Left cardiac atrium (tissue), 4 donors: ENCODE results near the gene KIAA1671. TPM values are rescaled to one million over a fixed set of nuclear protein-coding genes. Genes with fewer than 3 reads are reported as not detected.

Experiments
- ATAC-seq, 2 donors: fragments of 200-7000 bp; cut with Tn5 transposase; one replicate each; pipeline ENCODE4 v1.9.1; 2020; ENCODE audit warnings: mild to moderate bottlenecking in 2 of 2, moderate library complexity in 2 of 2
- DNase-seq: peaks from one replicate; pipeline ENCODE4 v3.0.0-alpha.2; 2020
- intact Hi-C, 2 donors: fragments of 100-400 bp; cut with DNase I; formaldehyde crosslinking; loops; one replicate each; pipeline versions ENCODE4 v1.14.1 to v1.15.1; 2022 to 2023
- total RNA-seq, 2 donors: library from RNA; stranded (reverse); fragmentation: NEBNext Ultra II Directional; extraction: Animal tissue kit (Norgen Biotek cat#: 25700); gene quantifications; one replicate each; pipeline ENCODE4 v1.2.1, GENCODE V29; 2021
- donor health status: DM: no; HTN: yes; CAD: no.
- donor health status: DM: no; HTN: yes; CAD: no; lungs with severe emphysema.
- donor health status: DM: yes; HTN: yes; CAD: no.
- donor health status: Dilated cardiomyopathy.

Gene KIAA1671
- total RNA-seq, 2 donors from 2014 or later, result 18.2 to 20.7 TPM

GRCh38 chr22:24997023-24997422, 44.5 kb downstream of the KIAA1671 start:
- ATAC-seq (no peak), DNase-seq (no peak)
- intact Hi-C loops, result no loop called here

- intact Hi-C loops, result no loop called here
- DNase-seq (no peak), ATAC-seq (no peak)
Observed at GRCh38 chr22:25000686-25001085, 48.2 kb downstream of the KIAA1671 start.

- ATAC-seq, result no peak
- intact Hi-C loops, result no loop called here
- no peak for DNase-seq
Observed at GRCh38 chr22:25002241-25002985, 49.9 kb downstream of the KIAA1671 start.

DNA sequence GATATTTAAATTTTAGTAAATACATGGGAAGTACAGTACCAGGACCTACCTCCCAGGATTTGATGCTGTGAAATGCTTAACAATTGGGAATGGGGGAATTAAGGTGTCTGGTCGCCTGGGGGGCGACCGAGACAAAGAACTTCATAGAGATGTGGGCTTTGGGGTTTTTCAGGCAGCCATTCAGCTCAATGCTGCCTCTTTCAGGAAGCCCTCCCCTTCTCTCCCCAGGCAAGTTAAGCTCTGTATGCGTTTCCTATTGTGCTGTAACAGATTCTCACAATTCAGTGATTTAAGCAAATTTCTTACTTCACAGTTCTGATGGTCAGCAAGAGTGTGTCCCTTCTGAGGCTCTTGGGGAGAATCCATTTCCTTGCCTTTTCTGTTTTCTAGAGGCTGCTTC, 53.8 kb downstream of the KIAA1671 start:
- no peak for ATAC-seq
- DNase-seq, result no peak
- intact Hi-C loops, result no loop called here

GRCh38 chr22:25007444-25008106, 55.1 kb downstream of the KIAA1671 start:
- intact Hi-C loops, result no loop called here
- no peak for ATAC-seq
- DNase-seq, result no peak

GRCh38 chr22:25008666-25009065, 56.1 kb downstream of the KIAA1671 start:
- ATAC-seq (peak; percentile 91 to 92), DNase-seq (peak; percentile 34)
- intact Hi-C loops, result no loop called here

- DNase-seq (no peak), ATAC-seq (no peak)
- intact Hi-C loops, result no loop called here
Observed at GRCh38 chr22:25012741-25013143, 60.2 kb downstream of the KIAA1671 start.

GRCh38 chr22:25013607-25014006, 61.1 kb downstream of the KIAA1671 start:
- ATAC-seq, result peak; percentile 34 to 62
- DNase-seq, result peak; percentile 64
- intact Hi-C loops, result no loop called here

DNA sequence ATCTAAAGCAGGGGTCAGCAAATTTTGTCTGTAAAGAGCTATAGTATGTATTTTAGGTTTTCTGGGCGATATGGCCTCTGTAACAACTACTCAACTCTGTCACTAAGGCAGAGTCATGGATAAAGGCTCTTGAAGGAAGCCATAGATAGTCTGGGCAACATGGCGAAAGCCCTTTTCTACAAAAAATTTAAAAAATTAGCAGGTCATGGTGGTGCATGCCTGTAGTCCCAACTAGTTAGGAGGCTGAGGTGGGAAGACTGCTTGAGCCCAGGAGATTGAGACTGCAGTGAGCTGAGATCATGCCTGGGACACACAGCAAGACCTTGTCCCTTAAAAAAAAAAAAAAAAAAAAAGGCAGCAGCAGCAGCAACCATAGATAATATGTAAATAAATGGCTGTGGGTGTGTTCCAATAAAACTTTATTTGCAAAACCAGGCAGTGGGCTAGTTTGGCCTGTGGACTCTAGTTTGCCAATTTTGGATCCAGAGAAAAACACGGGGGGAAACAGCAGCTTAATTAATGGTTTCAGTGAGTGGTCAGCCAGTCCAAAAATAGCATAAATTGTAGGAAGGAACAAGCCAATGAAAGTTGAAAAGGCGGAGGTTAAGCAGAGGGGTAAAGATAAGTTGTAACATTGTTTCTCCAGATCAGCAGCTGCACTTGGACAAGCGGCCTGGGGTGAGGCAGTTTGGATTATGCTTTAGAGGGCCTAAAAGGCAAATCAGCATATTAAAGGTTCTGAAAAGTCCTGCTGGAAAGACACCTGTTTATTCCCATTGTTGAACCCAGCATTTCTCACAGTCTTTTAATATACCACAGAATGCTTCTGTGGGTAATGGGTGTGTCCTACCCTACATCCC, 62.6 kb downstream of the KIAA1671 start:
- intact Hi-C loops, result no loop called here
- ATAC-seq, result no peak
- no peak for DNase-seq

DNA sequence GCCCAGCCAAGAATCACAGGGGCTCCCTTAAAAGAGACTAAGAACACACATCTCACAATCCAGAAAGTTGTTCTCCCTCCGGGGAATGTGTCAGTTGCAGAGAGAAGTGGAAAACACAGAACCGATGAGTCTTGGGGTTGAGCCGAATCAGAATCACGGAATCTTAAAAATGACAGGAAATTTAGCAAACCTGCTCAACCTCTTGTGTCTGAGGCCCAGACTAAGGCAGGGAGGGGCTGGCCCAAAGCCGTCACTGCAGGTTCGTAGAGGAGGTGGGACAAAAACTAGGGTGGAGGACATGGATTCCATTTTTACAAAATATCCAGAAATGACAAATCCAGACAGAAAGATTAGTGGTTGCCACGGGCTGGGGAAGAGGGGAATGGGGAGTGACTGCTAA, 63.8 kb downstream of the KIAA1671 start:
- intact Hi-C loops, result no loop called here
- no peak for ATAC-seq

DNA sequence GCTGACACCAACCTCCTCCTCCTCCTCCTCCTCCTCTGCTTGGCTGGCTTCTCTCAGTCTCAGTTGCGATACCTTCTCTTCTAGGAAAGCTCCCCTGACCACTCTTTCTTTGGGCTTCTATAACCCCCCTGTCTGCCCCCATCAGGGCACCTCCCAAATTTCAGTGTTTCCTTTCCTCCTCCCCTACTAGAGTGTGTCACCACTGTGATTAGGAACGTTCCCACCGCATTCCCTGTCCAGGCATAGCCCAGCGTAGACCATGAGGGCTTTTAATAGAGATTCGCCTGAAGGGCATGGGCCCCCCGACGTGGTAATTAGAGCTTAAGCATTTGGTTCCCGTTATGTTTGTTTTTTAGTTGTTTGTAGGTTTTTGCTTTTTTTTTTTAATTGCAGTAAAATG, 65.5 kb downstream of the KIAA1671 start:
- intact Hi-C loops, result no loop called here
- ATAC-seq (peak in 1 of 2 donors; percentile 43), DNase-seq (no peak)

More for the DNA sequence above, 63.8 kb downstream of the KIAA1671 start:
- no peak for DNase-seq

DNA sequence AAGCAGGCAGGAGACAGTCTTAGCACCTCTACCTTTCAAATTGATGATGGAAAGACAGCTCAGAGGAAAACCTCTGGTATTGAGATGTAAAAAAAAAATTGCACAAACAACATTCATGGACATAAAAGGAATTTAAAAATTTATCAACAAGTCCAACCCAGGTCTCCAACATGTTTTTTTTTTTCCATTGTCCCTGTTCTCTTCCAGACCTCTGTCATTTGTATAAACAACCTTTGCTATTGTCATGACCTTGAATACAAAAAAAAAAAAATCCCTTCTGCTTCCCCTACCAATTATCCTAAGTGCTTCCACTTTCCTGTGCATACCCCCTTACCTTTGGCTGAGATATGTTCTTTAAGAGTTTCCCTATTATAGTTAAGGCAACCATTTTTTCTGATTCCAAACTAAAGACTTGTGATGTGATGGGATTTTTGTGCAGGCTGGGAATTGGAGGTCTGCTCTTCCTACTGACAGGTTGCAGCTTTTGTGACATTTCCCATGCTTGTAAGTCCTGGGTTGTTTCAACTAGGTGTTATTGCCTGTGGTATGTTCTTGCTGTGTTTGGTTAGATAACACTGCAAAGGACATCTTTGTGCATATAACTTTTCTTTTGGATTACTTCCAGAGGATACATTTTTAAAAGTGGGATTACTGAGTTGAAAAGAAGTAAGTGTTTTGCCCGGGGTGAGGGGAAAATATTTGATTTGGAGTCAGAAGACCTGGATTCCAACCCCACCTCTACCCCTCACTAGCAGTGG, 67.1 kb downstream of the KIAA1671 start:
- ATAC-seq (no peak), DNase-seq (no peak)
- intact Hi-C loops, result no loop called here

DNA sequence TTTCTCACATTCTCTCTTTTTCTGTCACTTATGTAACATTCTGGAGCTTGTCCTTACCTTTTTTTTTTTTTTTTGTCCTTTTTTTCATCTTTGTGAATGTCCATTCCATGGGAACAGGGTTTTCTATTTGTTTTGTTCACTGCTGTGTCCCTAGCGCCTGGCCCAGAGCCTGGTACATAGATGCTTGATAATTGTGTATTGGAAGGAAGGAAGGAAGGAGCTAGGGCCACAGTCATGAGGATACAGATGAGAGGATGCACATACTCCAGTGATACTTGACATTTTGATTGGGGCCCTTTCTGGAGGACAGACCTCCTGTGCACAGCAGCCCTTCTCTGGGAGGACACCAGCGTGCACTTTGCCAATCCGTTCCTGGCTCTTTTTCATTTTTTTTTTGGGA, 68.9 kb downstream of the KIAA1671 start:
- intact Hi-C loops, result no loop called here
- DNase-seq (no peak), ATAC-seq (no peak)

DNA sequence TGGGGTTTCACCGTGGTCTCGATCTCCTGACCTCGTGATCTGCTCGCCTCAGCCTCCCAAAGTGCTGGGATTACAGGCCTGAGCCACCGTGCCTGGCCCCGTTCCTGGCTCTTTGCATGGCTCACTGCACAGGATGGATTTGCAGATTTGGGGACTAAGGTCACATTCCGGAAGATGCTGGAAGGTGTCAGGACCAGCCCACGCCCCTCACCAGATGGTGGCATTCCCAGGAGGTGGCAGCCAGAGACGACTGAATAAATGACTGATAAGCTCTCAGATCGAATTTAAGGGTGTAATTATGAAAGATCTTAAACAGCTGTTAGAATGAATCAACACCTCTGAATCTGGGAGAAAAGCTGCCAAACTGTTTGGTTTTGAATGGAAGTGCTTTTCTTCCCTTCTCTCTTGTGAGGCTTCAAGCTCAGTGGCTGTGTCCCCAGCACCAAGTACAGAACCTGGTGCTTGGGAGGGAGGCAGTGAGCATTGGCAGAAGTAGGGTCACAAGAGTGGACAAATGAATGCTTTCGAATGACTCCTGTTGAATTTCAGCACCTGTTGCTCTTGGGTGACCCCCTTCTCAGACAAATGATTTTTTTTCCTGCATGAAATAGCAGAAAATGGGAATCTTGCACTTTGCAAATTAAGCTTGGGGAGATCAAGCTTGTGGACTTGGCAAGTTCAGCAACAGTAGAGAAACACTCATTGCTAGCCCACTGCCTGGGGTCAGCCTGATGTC, 69.6 kb downstream of the KIAA1671 start:
- ATAC-seq (peak; percentile 16 to 17), DNase-seq (no peak)
- intact Hi-C loops, result no loop called here

GRCh38 chr22:25023879-25024278, 71.4 kb downstream of the KIAA1671 start:
- ATAC-seq (no peak), DNase-seq (no peak)
- intact Hi-C loops, result no loop called here

DNA sequence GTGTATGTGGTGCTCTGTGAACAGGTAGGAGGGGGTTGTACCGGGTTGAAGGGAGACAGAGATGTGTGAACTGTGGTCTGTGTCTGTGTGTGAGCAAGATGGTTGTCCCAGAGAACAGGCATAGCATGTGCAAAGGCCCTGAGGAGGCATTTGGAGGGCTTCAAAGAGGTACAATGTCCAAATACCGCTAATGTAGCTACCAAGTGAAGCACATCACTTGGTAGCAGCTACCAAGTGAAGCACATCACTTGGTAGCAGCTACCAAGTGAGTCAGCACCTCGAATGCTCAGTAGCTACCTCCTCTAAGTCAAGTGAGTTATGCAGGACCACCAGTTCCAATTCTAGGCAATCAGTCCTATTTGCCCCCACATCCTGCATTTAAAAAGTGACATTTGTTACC, 72.4 kb downstream of the KIAA1671 start:
- DNase-seq (no peak), ATAC-seq (no peak)
- intact Hi-C loops, result loop anchor here (5.0 kb wide), 1 partner anchor 73 kb away; the partner anchor contains the start of gene KIAA1671 (in 2 of the 2)

DNA sequence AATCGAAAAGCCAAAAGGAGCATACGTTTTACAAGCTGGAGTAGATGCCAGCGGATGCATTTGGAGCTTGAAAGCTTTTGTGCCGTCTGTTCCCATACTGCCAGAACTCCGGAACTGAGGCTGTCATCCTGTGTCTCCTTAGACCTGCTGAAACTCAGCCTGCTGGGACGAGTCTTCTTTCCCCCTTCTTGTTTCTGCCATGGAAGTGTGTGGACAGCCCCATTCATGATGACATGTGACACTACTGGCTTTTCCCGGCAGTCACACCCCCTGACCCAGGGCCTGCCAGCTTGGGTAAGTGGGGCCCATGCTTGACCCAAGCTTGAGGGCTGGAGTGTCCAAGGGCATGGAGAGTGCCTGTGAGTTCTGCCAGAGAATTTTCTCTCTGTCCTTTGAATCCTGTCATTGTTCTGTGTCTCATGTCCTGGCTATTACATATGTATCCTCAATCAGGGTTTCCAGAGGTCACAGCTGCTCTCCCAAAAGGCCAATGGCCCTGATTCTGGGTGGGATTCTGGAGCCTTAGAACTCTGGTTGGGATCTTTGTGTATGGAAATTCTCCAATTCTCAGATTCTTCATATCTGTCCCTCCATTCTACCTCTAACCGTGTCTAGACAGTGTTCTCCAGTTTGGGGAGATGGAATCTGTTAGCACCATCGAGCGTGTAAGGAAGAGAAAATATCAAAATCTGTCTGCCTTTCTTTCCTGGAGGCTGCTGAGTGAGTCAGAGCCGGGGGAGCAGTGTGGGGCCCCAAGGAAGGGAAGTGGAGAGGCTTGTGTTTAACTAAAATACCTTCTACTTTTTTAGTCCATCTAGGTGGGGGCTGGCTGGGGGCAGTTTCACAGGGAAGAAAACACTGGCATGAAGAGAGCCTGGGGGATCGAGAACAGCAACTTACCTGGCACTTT, 73.2 kb downstream of the KIAA1671 start:
- ATAC-seq (peak; percentile 62 to 72), DNase-seq (peak; percentile 64)
- intact Hi-C loops, result loop anchor here (5.0 kb wide), 1 partner anchor 73 kb away; the partner anchor contains the start of gene KIAA1671 (in 2 of the 2)
